RKO (cell line): ENCODE measurements around the gene MYDGF.
"Not testable (repeated sequence)": the region's sequence is repeated elsewhere in the genome, so short reads cannot be mapped to it uniquely, and the experiment has no call there.

Experiments used
- DNase-seq: peaks from one replicate; pipeline ENCODE4 v3.0.0-alpha.2; 2016; ENCODE audit warnings: low spot score

MYDGF gene

DNA sequence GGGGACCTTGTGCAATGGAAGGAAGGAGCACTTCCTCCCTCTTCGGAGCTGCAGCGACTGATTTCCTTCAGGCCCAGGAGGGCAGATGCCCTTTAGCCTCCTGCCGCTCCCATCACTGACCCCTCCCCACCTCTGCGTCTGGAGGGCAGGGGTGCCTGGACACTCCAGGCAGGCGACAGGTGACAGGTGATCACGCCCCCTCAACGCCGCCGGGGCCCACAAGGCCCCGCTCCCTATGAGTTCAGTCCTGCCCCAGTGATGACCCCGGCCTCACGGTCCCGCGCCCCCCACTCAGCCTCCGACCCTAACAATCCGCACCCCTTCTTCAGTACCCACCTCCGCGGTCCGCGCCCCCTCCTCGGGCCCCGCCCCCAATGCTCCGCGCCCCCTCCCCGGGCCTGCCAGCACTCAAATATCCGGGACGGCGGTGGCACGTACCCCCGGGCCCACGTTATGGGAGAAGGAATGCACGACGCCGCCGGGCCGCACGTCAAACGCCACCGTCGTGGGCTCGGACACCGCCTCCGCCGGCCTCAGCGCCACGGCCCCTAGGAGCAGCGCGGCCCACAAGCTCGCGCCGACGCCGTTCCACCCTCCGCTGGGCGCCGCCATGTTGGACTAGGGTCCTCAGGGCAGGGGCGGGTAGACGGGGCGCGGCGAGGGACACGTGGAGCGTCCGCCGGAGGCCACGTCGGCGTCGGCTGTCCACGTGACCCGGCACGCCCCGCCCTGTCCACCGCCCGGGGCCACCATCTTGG, at the start of gene MYDGF:
Gene MYDGF, minus strand, starts transcription at position 620 of the 758 bp plus-strand sequence. Its CDS starts 8 bp downstream, at position 612.
- peak; percentile 91 for DNase-seq

DNA sequence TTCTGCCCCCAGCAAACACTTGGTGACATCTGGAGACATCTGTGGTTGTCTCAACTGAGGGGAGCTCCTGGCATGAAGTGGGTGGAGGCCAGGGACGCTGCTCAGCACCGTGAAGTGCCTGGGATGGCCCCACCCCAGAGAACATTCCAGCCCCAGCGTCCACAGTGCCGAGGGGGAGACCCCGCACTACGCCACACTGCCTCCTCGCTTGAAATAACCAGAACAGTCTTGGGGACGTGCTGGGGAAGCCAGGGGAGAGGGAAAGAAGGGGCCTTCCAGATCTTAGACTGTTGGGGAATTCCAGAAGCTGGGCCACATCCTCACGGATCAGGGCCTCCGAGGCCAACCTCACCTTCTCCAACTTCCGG, 49.3 kb upstream of the MYDGF start:
- DNase-seq = no peak

DNA sequence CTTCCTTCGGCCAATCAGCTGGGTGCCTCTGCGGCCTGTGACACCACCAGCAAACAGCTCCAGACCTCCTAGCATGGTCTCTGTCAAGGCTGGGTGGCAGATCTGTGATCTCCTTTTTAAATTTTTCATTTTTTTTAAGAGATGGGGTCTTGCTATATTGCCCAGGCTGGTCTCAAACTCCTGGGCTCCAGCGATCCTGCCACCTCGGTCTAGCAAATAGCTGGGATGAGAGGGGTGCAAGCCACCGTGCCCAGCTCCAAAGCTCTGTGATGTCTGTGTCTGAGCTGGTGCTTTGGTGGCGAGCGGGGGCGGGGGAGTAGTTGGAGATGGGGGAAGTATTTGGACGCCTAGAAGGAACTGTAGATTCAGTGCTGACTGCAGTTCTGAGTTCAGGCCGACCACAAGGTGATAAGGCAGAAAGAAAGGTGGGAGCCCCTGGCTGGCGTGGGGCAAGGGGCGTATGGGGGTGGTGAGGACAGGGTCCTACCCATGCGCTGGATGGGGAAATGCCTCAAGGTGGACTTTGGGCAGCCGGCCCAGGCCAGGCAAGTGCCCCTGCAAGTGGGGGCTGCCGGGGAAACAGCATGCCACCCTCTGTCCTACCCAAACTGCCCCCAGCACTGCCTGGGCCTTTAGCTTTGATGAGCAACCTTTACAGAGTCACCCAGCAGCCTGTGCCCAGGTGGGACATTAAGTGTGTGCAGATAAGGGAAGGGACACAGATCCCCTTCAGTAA, 48.0 kb upstream of the MYDGF start:
- DNase-seq = no peak

DNA sequence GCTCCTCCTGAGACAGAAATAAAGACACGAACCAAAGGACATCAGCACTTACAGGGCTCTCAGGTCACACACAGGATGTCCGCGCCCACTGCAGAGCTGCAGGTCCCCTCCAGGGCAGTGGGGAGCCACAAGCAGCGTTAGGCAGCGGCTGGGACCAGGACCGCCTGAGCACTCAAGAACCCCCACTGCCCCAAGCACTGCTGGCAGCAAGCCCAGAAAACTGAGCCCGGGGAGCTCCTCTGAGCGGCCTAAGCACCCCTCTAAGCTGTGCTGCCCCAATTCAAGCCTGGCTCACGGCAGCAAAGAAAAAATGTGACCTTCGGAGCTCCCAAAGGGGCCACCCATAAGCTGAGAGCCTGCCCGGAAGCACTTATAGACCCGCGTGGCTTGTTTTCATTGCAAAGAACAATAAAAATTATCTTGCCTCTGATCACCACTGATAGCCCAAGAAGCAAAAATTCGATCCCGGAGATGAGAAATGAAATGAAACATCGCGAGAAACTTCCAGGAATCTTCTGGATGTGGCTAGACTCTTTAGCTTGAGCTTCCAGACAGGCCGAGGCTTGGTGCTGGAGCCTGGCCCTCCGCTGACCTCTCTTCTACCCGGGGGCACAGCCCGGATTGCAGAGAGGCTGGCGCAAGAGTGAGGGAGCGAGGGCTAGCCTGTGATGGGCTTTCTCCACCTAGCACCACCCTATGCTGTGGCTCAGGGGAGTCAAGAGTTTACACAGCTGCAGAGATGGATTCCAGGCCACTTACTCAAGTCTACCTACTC, 47.2 kb upstream of the MYDGF start:
- DNase-seq = no peak

DNA sequence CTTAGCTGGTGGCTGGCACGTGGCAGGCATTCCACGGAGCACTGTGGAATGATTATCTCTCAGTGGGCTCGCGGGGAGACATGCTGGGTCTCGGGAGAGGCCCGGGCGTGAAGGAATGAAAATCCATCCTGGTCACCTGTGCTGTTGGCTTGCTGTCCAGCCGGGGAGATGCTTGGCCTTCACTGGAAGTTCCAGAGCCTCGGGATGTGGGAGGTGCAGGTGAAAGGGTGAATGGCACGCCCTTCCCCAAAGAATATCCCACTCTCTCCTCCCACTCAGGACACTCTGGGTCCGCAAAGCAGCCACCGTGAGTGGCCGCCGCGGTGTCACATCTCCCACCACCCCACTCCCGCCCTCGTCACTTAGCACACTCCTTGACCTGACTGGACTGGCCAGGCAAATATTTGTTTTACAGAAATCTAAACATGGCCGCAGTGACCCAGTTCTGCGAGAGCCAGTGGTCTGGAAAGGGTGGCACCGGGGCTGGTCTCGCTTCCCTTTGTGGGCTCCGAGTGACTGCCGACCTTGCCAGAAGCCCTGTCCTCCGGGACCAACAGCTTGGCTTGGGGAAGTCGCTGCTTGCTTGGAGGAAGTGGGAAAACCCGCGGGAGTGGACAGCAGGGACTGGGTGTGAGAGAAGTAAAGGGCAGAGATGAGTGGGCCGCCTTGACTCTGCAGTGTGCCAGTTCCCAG, 45.5 kb upstream of the MYDGF start:
- DNase-seq = no peak

DNA sequence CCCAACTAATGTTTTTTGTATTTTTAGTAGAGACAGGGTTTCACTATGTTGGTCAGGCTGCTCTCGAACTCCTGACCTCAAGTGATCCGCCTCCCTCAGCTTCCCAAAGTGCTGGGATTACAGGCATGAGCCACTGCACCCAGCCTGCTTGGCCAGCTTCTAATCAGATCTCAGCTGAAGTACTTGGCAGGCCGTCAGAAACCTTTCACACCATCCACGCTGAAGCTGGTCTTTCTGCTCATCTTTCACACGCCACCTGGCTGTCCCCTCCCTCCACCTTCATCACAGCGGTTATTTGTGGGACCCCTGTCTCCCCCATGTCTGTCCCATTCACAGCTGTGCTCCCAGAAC, 45.0 kb upstream of the MYDGF start:
- not testable (repeated sequence) for DNase-seq

DNA sequence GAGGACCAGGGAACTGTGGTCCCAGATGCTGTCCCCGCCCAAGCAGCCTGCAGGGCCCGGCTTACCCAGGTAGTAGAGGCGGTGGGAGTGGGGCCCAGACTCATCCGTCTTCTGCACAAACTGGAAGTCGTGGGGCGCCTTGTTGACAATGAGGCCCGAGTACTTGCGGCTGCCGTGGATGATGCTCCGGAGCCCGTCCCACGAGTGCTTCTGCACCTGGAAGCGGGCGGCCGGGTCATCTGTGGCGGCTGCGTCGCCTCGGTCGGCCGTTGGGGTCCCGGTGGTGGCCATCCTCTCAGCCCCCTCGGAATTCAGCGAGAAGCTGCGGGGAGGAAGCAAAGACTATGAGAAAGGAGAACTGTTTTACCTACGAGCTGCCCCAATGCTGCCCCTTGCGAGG, 43.9 kb upstream of the MYDGF start:
- DNase-seq = peak; percentile 37

DNA sequence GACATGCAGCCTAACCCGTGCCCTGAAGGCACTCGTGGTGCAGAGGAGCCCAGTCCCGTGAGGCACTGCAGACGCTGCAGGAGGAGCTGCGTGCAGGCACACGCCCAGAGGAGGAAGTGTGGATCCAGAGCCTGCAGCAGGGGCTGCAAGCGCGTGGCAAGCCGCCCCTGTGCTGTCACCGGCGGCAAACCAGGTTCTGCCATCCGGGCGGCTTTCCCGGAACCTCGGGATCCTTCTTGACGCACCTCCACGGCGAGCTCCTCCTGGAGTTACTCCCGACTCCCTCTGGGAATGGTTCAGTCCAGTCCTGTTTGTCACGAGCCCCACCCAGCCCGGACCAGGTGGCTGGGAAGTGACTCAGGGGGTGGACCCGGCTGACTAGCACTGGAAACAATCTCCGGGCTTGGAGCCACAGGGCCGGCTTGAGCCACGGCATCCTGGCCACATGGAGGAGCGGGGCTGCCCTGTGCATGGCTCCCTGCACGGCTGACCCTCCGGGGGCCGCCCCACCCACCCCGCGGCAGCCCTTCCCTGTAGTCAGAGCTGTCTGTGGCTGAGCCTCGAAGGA, 43.3 kb upstream of the MYDGF start:
- peak; percentile 94 for DNase-seq

DNA sequence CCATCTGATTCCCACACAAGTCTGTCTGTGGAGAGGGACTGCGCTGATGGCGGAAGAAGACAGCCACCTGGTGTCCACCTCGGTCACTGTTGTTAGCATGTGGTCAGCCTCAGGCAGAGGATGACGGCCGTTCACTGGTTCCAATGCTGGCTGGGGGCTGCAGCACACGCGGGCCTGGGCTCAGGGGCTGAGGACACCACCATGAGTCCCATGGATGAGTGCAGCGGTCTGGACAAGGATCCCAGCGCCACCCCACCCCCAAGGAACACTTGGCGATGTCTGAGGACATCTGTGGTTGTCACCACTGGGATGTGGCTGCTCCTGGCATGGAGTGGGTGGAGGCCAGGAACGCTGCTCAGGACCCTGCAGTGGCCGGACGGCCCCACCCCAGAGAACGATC, 42.6 kb upstream of the MYDGF start:
- DNase-seq = no peak

DNA sequence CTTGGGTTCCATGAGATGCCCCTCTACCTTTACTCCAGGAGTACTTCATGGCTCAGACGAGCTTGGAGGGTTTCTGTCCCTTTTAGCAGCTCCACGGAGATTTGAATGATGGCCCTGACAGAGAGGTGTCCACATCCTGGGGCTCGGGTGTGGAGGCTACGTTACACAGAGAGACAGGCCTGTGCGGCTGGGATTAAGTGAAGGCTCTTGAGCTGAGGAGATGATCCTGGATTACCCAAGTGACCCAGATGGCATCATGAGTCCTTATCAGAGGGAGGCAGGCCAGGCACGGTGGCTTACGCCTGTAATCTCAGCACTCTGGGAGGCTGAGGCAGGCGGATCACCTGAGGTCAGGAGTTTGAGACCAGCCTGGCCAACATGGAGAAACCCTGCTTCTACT, 41.1 kb upstream of the MYDGF start:
- DNase-seq = no peak

DNA sequence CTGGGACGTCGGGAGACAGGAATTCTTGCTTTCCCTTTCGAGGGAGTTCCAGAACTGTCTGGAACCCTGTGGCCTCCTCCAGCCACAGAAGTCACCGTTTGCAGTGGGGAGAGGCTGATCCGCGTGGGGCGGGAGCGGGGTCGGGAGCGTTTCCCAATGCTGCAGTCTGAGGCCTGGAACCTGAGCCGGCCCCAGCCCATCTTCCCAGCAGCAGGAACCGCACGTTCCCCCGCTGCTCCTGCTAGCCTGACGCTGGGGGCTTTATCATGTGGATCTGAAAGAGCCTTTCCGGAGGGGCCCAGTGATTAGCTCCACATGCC, 40.1 kb upstream of the MYDGF start:
- no peak for DNase-seq

DNA sequence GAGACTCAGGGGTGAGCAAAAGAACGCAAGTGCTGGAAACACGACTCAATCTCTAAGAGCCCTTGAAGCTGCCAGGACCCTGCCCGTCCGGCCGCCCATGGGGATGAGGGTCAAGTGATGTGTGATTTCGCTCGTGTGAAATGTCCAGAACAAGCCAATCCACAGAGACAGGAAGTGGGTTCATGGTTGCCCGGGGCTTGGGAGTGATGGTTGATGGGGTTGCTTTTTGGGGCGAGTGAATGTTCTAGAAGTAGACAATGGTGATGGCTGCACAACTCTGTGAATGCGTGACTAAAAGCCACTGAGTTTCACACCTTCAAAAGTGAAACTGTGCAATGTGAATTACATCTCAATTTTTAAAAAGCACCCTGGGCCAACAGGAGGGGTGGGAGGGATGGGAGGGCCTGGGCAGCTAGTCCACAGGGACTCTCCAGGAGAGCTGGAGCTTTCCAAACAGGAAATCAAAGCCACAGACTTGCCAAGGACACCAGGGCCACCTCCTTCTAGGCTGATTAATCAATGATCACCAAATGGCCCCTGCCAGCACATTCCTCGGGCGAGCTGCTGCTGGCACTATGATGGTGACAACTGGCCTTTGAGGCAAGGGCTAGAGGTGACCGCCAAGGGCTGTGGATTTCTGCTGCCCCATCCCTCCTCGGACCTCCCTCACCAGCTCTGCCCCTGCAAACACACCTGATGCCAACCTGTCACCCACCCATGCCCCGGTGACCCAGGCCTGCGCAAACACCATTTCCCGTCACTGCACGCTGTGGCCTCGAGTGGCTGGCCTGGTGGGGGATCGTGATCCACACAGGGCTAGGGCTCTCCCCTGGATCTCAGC, 39.5 kb upstream of the MYDGF start:
- no peak for DNase-seq

DNA sequence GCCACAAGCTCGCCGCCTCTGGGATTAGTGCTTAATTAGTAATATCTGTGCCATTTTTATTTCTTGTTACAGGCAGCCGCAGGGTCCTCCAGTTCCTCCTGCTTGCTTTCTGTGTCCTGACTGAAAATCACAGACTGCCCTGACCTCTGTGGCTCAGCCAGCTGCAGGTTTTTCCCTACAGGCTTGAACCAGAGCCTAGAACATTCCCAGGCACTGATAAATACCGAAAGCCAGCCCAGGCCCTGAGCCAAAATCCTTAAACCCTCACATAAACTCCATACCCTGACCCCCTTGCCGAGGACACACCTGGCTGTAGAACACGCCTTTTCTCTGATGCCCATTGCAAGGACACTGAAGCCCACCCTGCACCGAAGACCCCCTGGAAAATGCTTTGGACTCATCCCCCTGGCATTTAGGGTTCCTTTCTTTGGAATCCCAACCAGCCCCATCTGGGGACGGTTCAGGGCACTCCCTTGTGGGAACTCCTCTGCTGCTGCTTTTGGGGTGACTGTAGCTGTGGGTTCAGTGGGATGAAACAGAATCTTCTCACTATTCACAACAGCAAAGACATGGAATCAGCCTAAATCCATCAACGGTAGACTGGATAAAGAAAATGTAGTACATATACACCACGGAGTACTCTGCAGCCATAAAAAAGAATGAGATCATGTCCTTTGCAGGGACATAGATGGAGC, 38.0 kb upstream of the MYDGF start:
- DNase-seq = no peak

DNA sequence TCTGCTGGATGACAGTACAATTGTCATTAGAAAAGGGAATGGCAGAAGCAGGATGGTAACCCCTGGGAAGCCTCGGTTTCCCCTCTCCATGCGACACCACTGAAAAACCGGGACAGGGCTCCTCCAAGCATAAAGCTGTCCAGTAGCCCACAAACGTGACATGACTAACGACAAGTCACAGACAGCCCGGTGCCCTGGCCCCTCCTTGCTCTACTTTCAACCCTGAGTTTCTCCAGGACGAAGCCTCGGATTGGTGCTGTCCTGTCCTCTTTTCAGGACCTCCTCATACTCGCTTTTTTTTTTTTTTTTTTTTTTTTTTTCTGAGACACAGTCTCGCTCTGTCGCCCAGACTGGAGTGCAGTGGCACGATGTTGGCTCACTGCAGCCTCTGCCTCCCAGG, 37.2 kb upstream of the MYDGF start:
- no peak for DNase-seq

DNA sequence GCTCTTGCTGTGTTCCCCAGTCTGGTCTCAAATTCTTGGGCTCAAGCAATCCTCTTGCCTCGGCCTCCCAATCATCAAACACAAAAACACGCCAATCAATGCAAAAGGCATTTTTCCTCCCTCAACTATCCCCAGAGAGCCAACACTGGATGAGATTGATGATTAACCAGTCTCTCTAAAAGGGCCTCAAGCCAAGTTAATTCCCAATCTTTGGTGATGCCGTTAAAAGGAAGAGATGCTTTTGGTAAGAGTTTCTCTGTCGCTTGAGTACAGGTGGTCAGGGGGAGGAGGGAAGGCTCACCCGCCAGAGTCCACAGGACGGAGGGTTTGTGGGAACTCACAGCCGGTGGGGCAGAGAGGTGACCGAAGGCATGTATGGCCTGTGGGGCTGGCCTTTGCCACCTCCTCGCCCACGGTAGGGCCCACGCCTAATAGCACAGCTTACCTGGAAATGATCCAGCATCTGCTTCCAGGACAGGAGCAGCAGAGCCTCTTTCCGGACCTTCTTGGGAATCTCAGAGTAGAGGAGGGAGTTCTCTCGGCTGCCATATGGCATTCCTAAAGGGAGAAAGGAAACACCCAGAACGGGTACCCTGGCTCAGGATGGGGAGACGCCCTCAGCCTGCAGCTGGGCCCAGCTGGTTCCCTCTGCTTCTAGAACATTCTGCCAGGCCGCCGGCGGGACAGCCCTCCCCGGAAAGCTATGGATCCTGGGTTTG, 35.4 kb upstream of the MYDGF start:
- no peak for DNase-seq

DNA sequence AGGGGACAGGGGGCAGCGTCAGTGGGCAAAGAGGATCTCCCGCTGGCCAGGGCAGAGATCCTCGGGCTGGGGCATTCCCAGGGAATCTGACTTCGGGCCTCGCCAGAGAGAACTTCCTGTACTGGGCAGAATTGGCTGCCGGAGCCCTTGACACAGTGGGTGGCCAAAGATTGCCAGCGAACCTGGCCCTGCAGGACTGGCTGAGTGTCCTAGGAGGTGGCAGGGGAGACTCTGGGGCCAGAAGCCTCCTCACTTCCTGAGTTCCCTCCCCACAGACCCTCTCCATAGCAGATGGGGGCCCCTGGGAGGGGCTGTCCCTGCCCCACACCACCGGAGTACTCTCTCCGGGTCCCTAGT, 34.2 kb upstream of the MYDGF start:
- DNase-seq = no peak

DNA sequence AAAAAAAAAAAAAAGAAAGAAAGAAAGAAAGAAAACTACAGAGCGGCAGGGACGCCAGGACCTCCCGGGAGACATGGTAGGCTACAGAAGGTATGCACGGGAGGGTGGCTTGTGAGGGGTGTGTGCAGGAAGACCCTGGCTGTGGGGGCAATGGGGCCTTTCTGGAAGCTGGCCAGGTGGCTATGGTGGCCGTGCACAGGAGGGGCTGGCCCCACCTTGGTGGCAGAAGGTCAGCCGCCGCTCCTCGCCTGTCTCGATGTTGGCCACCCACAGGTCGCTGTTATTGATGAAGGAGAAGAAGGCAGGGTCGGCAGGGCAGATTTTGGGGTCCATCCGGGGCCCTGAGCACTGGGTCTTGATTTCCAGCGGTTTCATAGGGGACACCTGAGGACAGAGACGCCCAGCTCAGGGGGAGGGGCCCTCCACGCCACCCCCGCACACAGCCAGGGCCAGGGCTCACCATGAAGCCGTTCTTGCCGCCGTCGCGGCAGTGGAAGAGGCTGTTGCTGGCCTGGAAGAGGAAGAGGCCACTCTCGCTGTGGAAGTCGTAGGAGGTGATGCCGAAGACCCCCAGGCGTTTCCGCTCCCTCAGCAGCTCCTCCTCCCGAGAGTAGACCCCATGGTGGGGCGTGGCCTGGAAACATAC, 33.7 kb upstream of the MYDGF start:
- no peak for DNase-seq

DNA sequence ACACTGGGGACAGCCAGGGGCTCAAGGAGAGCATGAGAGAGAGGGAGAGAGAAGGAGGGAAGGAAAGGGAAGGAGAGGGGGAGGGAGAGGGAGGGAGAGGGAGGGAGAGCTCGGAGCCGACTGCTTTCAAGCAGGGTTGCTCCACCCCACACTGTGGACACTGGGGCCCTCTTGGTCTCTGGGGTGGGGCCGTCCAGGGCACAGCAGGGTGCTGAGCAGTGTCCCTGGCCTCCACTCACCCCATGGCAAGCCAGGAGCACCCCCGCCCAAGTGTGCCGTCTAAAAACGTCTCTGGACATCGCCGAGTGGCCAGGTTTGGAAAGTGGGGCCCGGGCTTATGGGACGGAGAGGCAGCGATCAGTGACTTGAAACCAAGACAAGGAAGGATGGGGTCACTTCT, 32.6 kb upstream of the MYDGF start:
- no peak for DNase-seq

DNA sequence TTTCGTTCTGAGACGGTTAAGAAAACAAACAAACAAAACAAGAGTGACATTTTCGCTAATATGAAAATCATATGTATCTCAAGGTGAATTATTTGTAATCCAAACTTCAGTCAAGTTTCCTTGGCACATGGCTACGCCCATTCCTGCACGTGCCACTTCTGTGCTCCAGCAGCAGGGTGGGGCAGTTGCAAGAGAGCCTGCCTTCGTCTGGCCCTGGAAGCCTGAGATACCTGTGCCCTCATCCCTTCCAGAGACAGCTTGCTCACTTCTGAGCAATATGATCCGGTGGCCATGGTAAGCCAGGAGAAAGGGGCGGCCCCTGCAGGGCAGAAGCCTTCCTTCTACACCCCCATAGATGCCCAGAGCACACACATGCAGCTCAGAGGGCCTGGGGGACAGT, 31.4 kb upstream of the MYDGF start:
- DNase-seq = no peak

DNA sequence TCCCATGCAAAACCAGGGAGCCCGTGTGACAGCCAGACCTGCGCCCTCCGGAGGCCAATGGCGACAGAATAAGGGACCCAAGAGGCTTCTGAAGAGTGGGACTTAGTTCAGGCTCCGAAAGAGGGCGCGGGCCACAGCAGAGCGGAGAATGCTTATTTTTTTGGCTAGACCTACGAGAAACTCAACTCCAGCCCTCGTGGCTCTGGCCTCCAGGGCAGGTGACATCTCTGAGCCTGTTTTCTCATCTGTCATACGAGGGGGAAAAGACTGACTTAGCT, 30.5 kb upstream of the MYDGF start:
- DNase-seq = no peak
